HepG2 (cell line): ENCODE results near the gene DLST. TPM values are rescaled to one million over a fixed set of nuclear protein-coding genes. Genes with fewer than 3 reads are reported as not detected.

Experiments
- AHDC1 ChIP-seq: sonication (generic); formaldehyde crosslinking; IDR thresholded peaks from 2 replicates; pipeline ENCODE4 v1.5.1; 2020; ENCODE audit warnings: mild to moderate bottlenecking, missing genetic modification reagents, borderline replicate concordance
- ESRRA ChIP-seq: sonication (generic); formaldehyde crosslinking; IDR thresholded peaks from 2 replicates; pipeline ENCODE4 v1.5.1; 2020; ENCODE audit warnings: mild to moderate bottlenecking, low read depth, missing genetic modification reagents
- GPN1 ChIP-seq: sonication (generic); formaldehyde crosslinking; IDR thresholded peaks from 2 replicates; pipeline ENCODE4 v1.5.1; 2020; ENCODE audit warnings: missing genetic modification reagents, borderline replicate concordance
- HIC2 ChIP-seq: sonication (generic); formaldehyde crosslinking; IDR thresholded peaks from 2 replicates; pipeline ENCODE4 v1.9.0; 2022; ENCODE audit warnings: low read depth, missing genetic modification reagents
- HMG20A ChIP-seq: IDR thresholded peaks from 2 replicates; pipeline ENCODE4 v1.6.1; 2016; ENCODE audit warnings: borderline replicate concordance
- HOXA5 ChIP-seq: sonication (generic); formaldehyde crosslinking; IDR thresholded peaks from 2 replicates; pipeline ENCODE4 v1.4.0; 2020; ENCODE audit warnings: missing genetic modification reagents
- KDM5A ChIP-seq: fragments of 200-600 bp; sonication (generic); IDR thresholded peaks from 2 replicates; pipeline ENCODE4 v1.7.0; 2018; ENCODE audit warnings: antibody characterized with exemption, mild to moderate bottlenecking, low read length, borderline replicate concordance
- MIXL1 ChIP-seq: IDR thresholded peaks from 2 replicates; pipeline ENCODE4 v1.6.1; 2016
- NFYC ChIP-seq: IDR thresholded peaks from 2 replicates; pipeline ENCODE4 v1.6.1; 2016; ENCODE audit warnings: missing genetic modification reagents, missing compliant biosample characterization
- RFXANK ChIP-seq: IDR thresholded peaks from 2 replicates; pipeline ENCODE4 v1.6.1; 2016
- TBL1XR1 ChIP-seq: fragments of 150-350 bp; IDR thresholded peaks from 2 replicates; pipeline ENCODE4 v1.6.1; 2014; ENCODE audit warnings: borderline replicate concordance, low read length; ENCODE audit not compliant: partially characterized antibody
- TCF7 ChIP-seq: sonication (generic); IDR thresholded peaks from 2 replicates; pipeline ENCODE4 v1.6.1; 2016; ENCODE audit warnings: antibody characterized with exemption, low read depth
- TIGD3 ChIP-seq: sonication (generic); formaldehyde crosslinking; IDR thresholded peaks from 2 replicates; pipeline ENCODE4 v1.5.1; 2020; ENCODE audit warnings: mild to moderate bottlenecking, missing genetic modification reagents, borderline replicate concordance
- U2AF2 ChIP-seq: fragments of 200-400 bp; formaldehyde crosslinking; IDR thresholded peaks from 2 replicates; pipeline ENCODE4 v1.6.1; 2017; ENCODE audit warnings: low read depth, mild to moderate bottlenecking, low read length
- ZBTB46 ChIP-seq: sonication (generic); formaldehyde crosslinking; IDR thresholded peaks from 2 replicates; pipeline ENCODE4 v1.4.0; 2020; ENCODE audit warnings: mild to moderate bottlenecking, missing genetic modification reagents, borderline replicate concordance
- ZNF121 ChIP-seq: sonication (generic); formaldehyde crosslinking; IDR thresholded peaks from 2 replicates; pipeline ENCODE4 v1.5.0; 2020; ENCODE audit warnings: mild to moderate bottlenecking, missing genetic modification reagents
- ZNF207 ChIP-seq: fragments of 450-650 bp; IDR thresholded peaks from 2 replicates; pipeline ENCODE4 v1.6.1; 2016; ENCODE audit warnings: antibody characterized with exemption, borderline replicate concordance
- ZNF83 ChIP-seq: sonication (generic); formaldehyde crosslinking; IDR thresholded peaks from 2 replicates; pipeline ENCODE4 v1.4.0; 2020; ENCODE audit warnings: missing genetic modification reagents, mild to moderate bottlenecking, borderline replicate concordance
- ZSCAN21 ChIP-seq: sonication (generic); formaldehyde crosslinking; IDR thresholded peaks from 2 replicates; pipeline ENCODE4 v1.8.0; 2022; ENCODE audit warnings: mild to moderate bottlenecking, missing genetic modification reagents, moderate library complexity, borderline replicate concordance
- polyA plus RNA-seq, 8 experiments: library from polyadenylated mRNA; depleted of rRNA in 3 of 8; stranded (reverse) in 7 of 8; unstranded in 1 of 8; fragments of >200 nt; fragmentation: Illumina TruSeq in 4 of 8; extraction: Trizol in 4 of 8; gene quantifications; 2 replicates each; pipeline versions ENCODE4 v1.2.1 to v1.2.3, GENCODE V29; 2011 to 2016; ENCODE audit warnings: low read depth in 4 of 8, missing spikeins in 1 of 8, mixed read lengths in 1 of 8; ENCODE audit not compliant: insufficient read depth in 1 of 8
- total RNA-seq, 5 experiments: library from RNA; depleted of rRNA; stranded (reverse); fragments of >200 nt; fragmentation: Illumina TruSeq; extraction: Trizol; gene quantifications; 2 replicates each; pipeline ENCODE4 v1.2.3, GENCODE V29; 2016; ENCODE audit warnings: low read depth in 1 of 5

Gene DLST
- total and polyA plus RNA-seq, 2 of the 13 experiments (the other 11 are each of a cell fraction or from before 2014, with no cell fraction given), result 56.5 to 94.3 TPM

- TF ChIP-seq TIGD3 (CRISPR knock-in tag), result no peak
- no peak for TF ChIP-seq RFXANK (CRISPR knock-in tag)
- TF ChIP-seq TBL1XR1, result peak; percentile 36
- no peak for TF ChIP-seq GPN1
- peak; percentile 100 for TF ChIP-seq ZNF121 (CRISPR knock-in tag)
- TF ChIP-seq KDM5A, result no peak
- TF ChIP-seq MIXL1, result peak; percentile 66
- TF ChIP-seq ESRRA (CRISPR knock-in tag), result peak; percentile 98
- TF ChIP-seq TCF7, result 0 out of 2 replicates have a peak, but pooled peaks have one; percentile 54
- no peak for TF ChIP-seq NFYC (CRISPR knock-in tag)
- TF ChIP-seq HIC2 (CRISPR knock-in tag), result no peak
- TF ChIP-seq ZSCAN21 (CRISPR knock-in tag), result 0 out of 2 replicates have a peak, but pooled peaks have one; percentile 49
- no peak for TF ChIP-seq ZBTB46
- no peak for TF ChIP-seq ZNF207
- no peak for TF ChIP-seq HMG20A
- TF ChIP-seq HOXA5 (CRISPR knock-in tag), result 0 out of 2 replicates have a peak, but pooled peaks have one; percentile 15
- no peak; the same call in 1 of the 2 replicates for TF ChIP-seq AHDC1 (CRISPR knock-in tag)
- no peak for TF ChIP-seq U2AF2
- TF ChIP-seq ZNF83 (CRISPR knock-in tag), result no peak
Measured at GRCh38 chr14:74945852-74946658, 64.3 kb downstream of the DLST start (continued).
